Stimulated activated naive CD4-positive, alpha-beta T cell (primary cell): ENCODE measurements around the gene ALK.

Source experiments
- DNase-seq, 6 experiments: peaks; one replicate each; lab custom pipeline; 2025; lab: John Stamatoyannopoulos, UW

The ALK gene

GRCh38 chr2:29575370-29575890 is 346.0 kb downstream of the ALK start:
- DNase-seq, result no peak

- DNase-seq, result no peak
These were observed 347.8 kb downstream of the ALK start for GRCh38 chr2:29573612-29574011.

GRCh38 chr2:29573147-29573546 is 348.2 kb downstream of the ALK start:
- no peak for DNase-seq

- no peak for DNase-seq
These were observed 350.8 kb downstream of the ALK start for GRCh38 chr2:29570539-29570938.

- no peak for DNase-seq
These were observed 353.4 kb downstream of the ALK start for GRCh38 chr2:29567906-29568520.

GRCh38 chr2:29563697-29564096 is 357.7 kb downstream of the ALK start:
- DNase-seq, result no peak

- DNase-seq, result no peak
These were observed 358.5 kb downstream of the ALK start for GRCh38 chr2:29562896-29563295.

- no peak for DNase-seq
These were observed 359.1 kb downstream of the ALK start for GRCh38 chr2:29562319-29562718.

GRCh38 chr2:29561628-29562027 is 359.8 kb downstream of the ALK start:
- DNase-seq, result no peak

- no peak for DNase-seq
These were observed 360.2 kb downstream of the ALK start for GRCh38 chr2:29561181-29561580.

- no peak for DNase-seq
These were observed 360.8 kb downstream of the ALK start for GRCh38 chr2:29560566-29560965.

GRCh38 chr2:29560030-29560429 is 361.4 kb downstream of the ALK start:
- DNase-seq, result no peak

- no peak for DNase-seq
These were observed 361.8 kb downstream of the ALK start for GRCh38 chr2:29559578-29559977.

- no peak for DNase-seq
These were observed 363.3 kb downstream of the ALK start for GRCh38 chr2:29558097-29558496.

- DNase-seq, result no peak
These were observed 364.1 kb downstream of the ALK start for GRCh38 chr2:29557268-29557667.

GRCh38 chr2:29549069-29549380 is 372.4 kb downstream of the ALK start:
- DNase-seq, result no peak

- DNase-seq, result no peak
These were observed 376.5 kb downstream of the ALK start for GRCh38 chr2:29544917-29545316.

- no peak for DNase-seq
These were observed 377.4 kb downstream of the ALK start for GRCh38 chr2:29544031-29544430.

GRCh38 chr2:29535188-29535587 is 386.2 kb downstream of the ALK start:
- no peak for DNase-seq

- no peak for DNase-seq
These were observed 388.9 kb downstream of the ALK start for GRCh38 chr2:29532436-29532835.

GRCh38 chr2:29531626-29532025 is 389.8 kb downstream of the ALK start:
- DNase-seq, result no peak

GRCh38 chr2:29530281-29530680 is 391.1 kb downstream of the ALK start:
- DNase-seq, result no peak

GRCh38 chr2:29528891-29529520 is 392.4 kb downstream of the ALK start:
- DNase-seq, result no peak

- no peak for DNase-seq
These were observed 393.0 kb downstream of the ALK start for GRCh38 chr2:29528371-29528770.
